Vagina (tissue), 2 donors: Measurements from ENCODE around the gene NRG2. TPM values are rescaled to one million over a fixed set of nuclear protein-coding genes. Genes with fewer than 3 reads are reported as not detected.

Experiments used
- DNase-seq, 2 donors: peaks; one replicate each; pipeline ENCODE4 v3.0.0-alpha.2; 2017; ENCODE audit errors: extremely low spot score in 2 of 2
- H3K27ac ChIP-seq: fragments of 200-600 bp; sonication (generic); one replicate; pipeline ENCODE4 v1.5.1; 2019
- H3K27me3 ChIP-seq: fragments of 200-600 bp; sonication (generic); one replicate; pipeline ENCODE4 v1.5.1; 2019
- H3K36me3 ChIP-seq, 2 donors: fragments of 200-600 bp; sonication (generic); one replicate each; pipeline ENCODE4 v1.5.1; 2017 to 2019
- H3K4me1 ChIP-seq: fragments of 200-600 bp; sonication (generic); one replicate; pipeline ENCODE4 v1.5.1; 2019
- H3K4me3 ChIP-seq, 2 donors: fragments of 200-600 bp; sonication (generic); 1 replicate in 1 of 2; 2 replicates in 1 of 2; pipeline ENCODE4 v1.5.1; 2016 to 2019
- H3K9me3 ChIP-seq: fragments of 200-600 bp; sonication (generic); one replicate; pipeline ENCODE4 v1.5.1; 2019
- CTCF ChIP-seq, 3 experiments: fragments of 450-650 bp in 2 of 3; fragments of 200-600 bp in 1 of 3; sonication (generic) in 1 of 3; IDR thresholded peaks; one replicate each; pipeline ENCODE4 v1.5.1; 2017 to 2019; ENCODE audit warnings: antibody characterized with exemption in 3 of 3, mild to moderate bottlenecking in 2 of 3, moderate library complexity in 2 of 3
- POLR2A ChIP-seq, 2 donors: fragments of 450-650 bp; IDR thresholded peaks; one replicate each; pipeline ENCODE4 v1.6.1; 2017; ENCODE audit warnings: antibody characterized with exemption in 2 of 2, mild to moderate bottlenecking in 2 of 2, moderate library complexity in 2 of 2
- POLR2AphosphoS5 ChIP-seq, 2 donors: sonication (generic); formaldehyde crosslinking; IDR thresholded peaks; one replicate each; pipeline ENCODE4 v1.9.0; 2017; ENCODE audit warnings: antibody characterized with exemption in 2 of 2, mild to moderate bottlenecking in 2 of 2, low read depth in 1 of 2; ENCODE audit not compliant: insufficient read depth in 1 of 2
- intact Hi-C: fragments of 100-400 bp; cut with DNase I; formaldehyde crosslinking; loops from one replicate; pipeline ENCODE4 v1.15.1; 2023
- total RNA-seq: library from RNA; depleted of rRNA; stranded (reverse); fragments of >200 nt; gene quantifications from one replicate; pipeline ENCODE4 v1.2.3, GENCODE V29; 2016

The NRG2 gene
- total RNA-seq, 1 donor from 2014 or later: 5.2 TPM

- no peak overlapping the region for H3K27ac ChIP-seq
- no peaks in the 10 kb centered on the region for H3K36me3 ChIP-seq
- no peak overlapping the region for H3K4me3 ChIP-seq
- H3K4me1 ChIP-seq: peaks cover 24% of the 10 kb centered on the region
- no peaks in the 10 kb centered on the region for H3K9me3 ChIP-seq
- DNase-seq: no peak
- no peaks in the 10 kb centered on the region for H3K27me3 ChIP-seq
- intact Hi-C loops: no loop called here
- no peak for TF ChIP-seq POLR2A (IDR thresholded peaks at IDR 0.05)
- TF ChIP-seq CTCF (IDR thresholded peaks at IDR 0.05): no peak
- no peak for TF ChIP-seq POLR2AphosphoS5 (IDR thresholded peaks at IDR 0.05; ENCODE audit: insufficient read depth in 1 of 2, low read depth in 1 of 2)
Observed at GRCh38 chr5:139869042-139869790, 173.9 kb downstream of the NRG2 start.

- peaks cover 22% of the 10 kb centered on the region for H3K4me1 ChIP-seq
- H3K27ac ChIP-seq: no peak overlapping the region
- TF ChIP-seq POLR2AphosphoS5 (IDR thresholded peaks at IDR 0.05; ENCODE audit: insufficient read depth in 1 of 2, low read depth in 1 of 2) (no peak), CTCF (IDR thresholded peaks at IDR 0.05) (no peak), POLR2A (IDR thresholded peaks at IDR 0.05) (no peak)
- intact Hi-C loops: no loop called here
- DNase-seq: no peak
- no peaks in the 10 kb centered on the region for H3K27me3 ChIP-seq
- no peaks in the 10 kb centered on the region for H3K36me3 ChIP-seq
- no peak overlapping the region for H3K4me3 ChIP-seq
- H3K9me3 ChIP-seq: no peaks in the 10 kb centered on the region
Observed at GRCh38 chr5:139867581-139867980, 175.5 kb downstream of the NRG2 start.

DNA sequence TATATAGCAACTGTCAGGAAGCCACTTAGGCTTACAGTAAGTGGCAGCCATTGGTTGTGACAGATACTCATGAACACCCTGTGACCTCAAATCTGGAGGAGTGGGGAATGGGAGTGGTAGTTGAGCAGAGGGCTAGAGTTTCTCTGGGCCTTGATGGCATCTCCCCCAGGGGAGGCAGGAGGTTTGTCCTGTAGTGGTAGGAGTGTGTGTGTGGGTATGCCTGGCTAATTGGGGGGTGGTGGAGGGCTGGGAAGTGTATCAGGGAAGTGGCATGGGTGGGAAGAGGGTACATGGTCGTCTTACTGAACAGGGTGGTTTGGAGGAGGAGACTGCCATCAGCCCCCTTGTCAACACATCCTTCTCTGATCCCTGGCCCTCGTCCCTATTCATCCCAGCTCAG is 176.0 kb downstream of the NRG2 start:
- intact Hi-C loops: no loop called here
- Histone ChIP-seq H3K27ac (no peak overlapping the region), H3K4me3 (no peak overlapping the region), H3K4me1 (peaks cover 22% of the 10 kb centered on the region), H3K27me3 (no peaks in the 10 kb centered on the region), H3K9me3 (no peaks in the 10 kb centered on the region), H3K36me3 (no peaks in the 10 kb centered on the region)
- TF ChIP-seq POLR2A (IDR thresholded peaks at IDR 0.05) (no peak), CTCF (IDR thresholded peaks at IDR 0.05) (no peak), POLR2AphosphoS5 (IDR thresholded peaks at IDR 0.05; ENCODE audit: insufficient read depth in 1 of 2, low read depth in 1 of 2) (no peak)
- no peak for DNase-seq

GRCh38 chr5:139864716-139865483 is 178.2 kb downstream of the NRG2 start:
- intact Hi-C loops: loop anchor here (2.0 kb wide), 1 partner anchor 78 kb away; no protein-coding TSS in a partner anchor
- no peak overlapping the region for H3K27ac ChIP-seq
- H3K4me1 ChIP-seq: peaks cover 19% of the 10 kb centered on the region
- H3K4me3 ChIP-seq: no peak overlapping the region
- no peaks in the 10 kb centered on the region for H3K36me3 ChIP-seq
- DNase-seq: no peak
- H3K9me3 ChIP-seq: no peaks in the 10 kb centered on the region
- TF ChIP-seq CTCF (IDR thresholded peaks at IDR 0.05) (no peak), POLR2A (IDR thresholded peaks at IDR 0.05) (no peak), POLR2AphosphoS5 (IDR thresholded peaks at IDR 0.05; ENCODE audit: insufficient read depth in 1 of 2, low read depth in 1 of 2) (no peak)
- H3K27me3 ChIP-seq: no peaks in the 10 kb centered on the region
